Vagina (tissue), 2 donors: Measurements from ENCODE around the gene ZNF2. TPM values are rescaled to one million over a fixed set of nuclear protein-coding genes. Genes with fewer than 3 reads are reported as not detected.
A peak's percentile ranks its signal among the peaks of the same experiment; 100 is the strongest.

ENCODE experiments used
- DNase-seq, 2 donors: peaks; one replicate each; pipeline ENCODE4 v3.0.0-alpha.2; 2017; ENCODE audit errors: extremely low spot score in 2 of 2
- H3K27ac ChIP-seq: fragments of 200-600 bp; sonication (generic); one replicate; pipeline ENCODE4 v1.5.1; 2019
- H3K27me3 ChIP-seq: fragments of 200-600 bp; sonication (generic); one replicate; pipeline ENCODE4 v1.5.1; 2019
- H3K36me3 ChIP-seq, 2 donors: fragments of 200-600 bp; sonication (generic); one replicate each; pipeline ENCODE4 v1.5.1; 2017 to 2019
- H3K4me1 ChIP-seq: fragments of 200-600 bp; sonication (generic); one replicate; pipeline ENCODE4 v1.5.1; 2019
- H3K4me3 ChIP-seq, 2 donors: fragments of 200-600 bp; sonication (generic); 1 replicate in 1 of 2; 2 replicates in 1 of 2; pipeline ENCODE4 v1.5.1; 2016 to 2019
- H3K9me3 ChIP-seq: fragments of 200-600 bp; sonication (generic); one replicate; pipeline ENCODE4 v1.5.1; 2019
- POLR2A ChIP-seq, 2 donors: fragments of 450-650 bp; IDR thresholded peaks; one replicate each; pipeline ENCODE4 v1.6.1; 2017; ENCODE audit warnings: antibody characterized with exemption in 2 of 2, mild to moderate bottlenecking in 2 of 2, moderate library complexity in 2 of 2
- POLR2AphosphoS5 ChIP-seq, 2 donors: sonication (generic); formaldehyde crosslinking; IDR thresholded peaks; one replicate each; pipeline ENCODE4 v1.9.0; 2017; ENCODE audit warnings: antibody characterized with exemption in 2 of 2, mild to moderate bottlenecking in 2 of 2, low read depth in 1 of 2; ENCODE audit not compliant: insufficient read depth in 1 of 2
- intact Hi-C: fragments of 100-400 bp; cut with DNase I; formaldehyde crosslinking; loops from one replicate; pipeline ENCODE4 v1.15.1; 2023
- total RNA-seq: library from RNA; depleted of rRNA; stranded (reverse); fragments of >200 nt; gene quantifications from one replicate; pipeline ENCODE4 v1.2.3, GENCODE V29; 2016
- TF ChIP-seq, protein P1 (sequence below), 3 experiments: fragments of 450-650 bp in 2 of 3; fragments of 200-600 bp in 1 of 3; sonication (generic) in 1 of 3; IDR thresholded peaks; one replicate each; pipeline ENCODE4 v1.5.1; 2017 to 2019; ENCODE audit warnings: antibody characterized with exemption in 3 of 3, mild to moderate bottlenecking in 2 of 3, moderate library complexity in 2 of 3

ZNF2 gene
- total RNA-seq, 1 donor from 2014 or later: 4.2 TPM

- H3K36me3 ChIP-seq: peaks cover 2 to 31% of the 10 kb centered on the region in 2 donors
- no peaks in the 10 kb centered on the region for H3K27me3 ChIP-seq
- peaks cover 22% of the 10 kb centered on the region for H3K4me1 ChIP-seq
- H3K4me3 ChIP-seq: peak overlapping the region; percentile 62 to 69
- peaks cover 14% of the 10 kb centered on the region for H3K9me3 ChIP-seq
- H3K27ac ChIP-seq: no peak overlapping the region
- TF ChIP-seq POLR2AphosphoS5 (IDR thresholded peaks at IDR 0.05; ENCODE audit: insufficient read depth in 1 of 2, low read depth in 1 of 2) (no peak), POLR2A (IDR thresholded peaks at IDR 0.05) (no peak)
- TF ChIP-seq, protein P1, sequence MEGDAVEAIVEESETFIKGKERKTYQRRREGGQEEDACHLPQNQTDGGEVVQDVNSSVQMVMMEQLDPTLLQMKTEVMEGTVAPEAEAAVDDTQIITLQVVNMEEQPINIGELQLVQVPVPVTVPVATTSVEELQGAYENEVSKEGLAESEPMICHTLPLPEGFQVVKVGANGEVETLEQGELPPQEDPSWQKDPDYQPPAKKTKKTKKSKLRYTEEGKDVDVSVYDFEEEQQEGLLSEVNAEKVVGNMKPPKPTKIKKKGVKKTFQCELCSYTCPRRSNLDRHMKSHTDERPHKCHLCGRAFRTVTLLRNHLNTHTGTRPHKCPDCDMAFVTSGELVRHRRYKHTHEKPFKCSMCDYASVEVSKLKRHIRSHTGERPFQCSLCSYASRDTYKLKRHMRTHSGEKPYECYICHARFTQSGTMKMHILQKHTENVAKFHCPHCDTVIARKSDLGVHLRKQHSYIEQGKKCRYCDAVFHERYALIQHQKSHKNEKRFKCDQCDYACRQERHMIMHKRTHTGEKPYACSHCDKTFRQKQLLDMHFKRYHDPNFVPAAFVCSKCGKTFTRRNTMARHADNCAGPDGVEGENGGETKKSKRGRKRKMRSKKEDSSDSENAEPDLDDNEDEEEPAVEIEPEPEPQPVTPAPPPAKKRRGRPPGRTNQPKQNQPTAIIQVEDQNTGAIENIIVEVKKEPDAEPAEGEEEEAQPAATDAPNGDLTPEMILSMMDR (IDR thresholded peaks at IDR 0.05): no peak
- intact Hi-C loops: no loop called here
- no peak for DNase-seq
Observed at GRCh38 chr2:95208106-95208505, 42.5 kb downstream of the ZNF2 start.

- TF ChIP-seq POLR2A (IDR thresholded peaks at IDR 0.05): no peak
- TF ChIP-seq, protein P1 (IDR thresholded peaks at IDR 0.05): no peak
- no peak for TF ChIP-seq POLR2AphosphoS5 (IDR thresholded peaks at IDR 0.05; ENCODE audit: insufficient read depth in 1 of 2, low read depth in 1 of 2)
- Histone ChIP-seq H3K36me3 (peaks cover 4 to 80% of the 10 kb centered on the region in 2 donors), H3K27me3 (no peaks in the 10 kb centered on the region), H3K9me3 (peaks cover 63% of the 10 kb centered on the region), H3K4me1 (no peaks in the 10 kb centered on the region), H3K27ac (no peak overlapping the region), H3K4me3 (no peak overlapping the region)
- no peak for DNase-seq
- intact Hi-C loops: loop anchor here (5.0 kb wide), 1 partner anchor 77 kb away; no protein-coding TSS in a partner anchor
Observed at GRCh38 chr2:95215018-95215612, 49.5 kb downstream of the ZNF2 start.

DNA sequence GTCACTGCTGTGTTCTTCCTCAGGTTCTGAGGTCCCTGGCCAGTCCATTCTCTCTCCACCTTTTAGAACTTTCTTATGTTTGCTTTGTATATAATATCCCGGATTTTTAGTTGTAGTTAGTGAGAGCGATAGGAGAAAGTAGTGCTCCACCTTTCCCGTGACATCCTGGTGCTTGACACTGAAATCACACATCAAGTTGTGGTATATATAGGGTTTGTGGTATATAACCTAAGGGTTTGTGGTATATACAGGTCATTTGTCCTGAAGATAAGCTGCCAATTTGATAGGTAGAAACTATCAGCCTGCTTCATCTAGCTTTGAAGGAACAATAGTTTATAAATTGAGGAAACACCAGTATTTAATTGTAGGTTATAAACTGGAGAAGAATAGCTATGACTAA lies 54.8 kb downstream of the ZNF2 start:
- no peak for DNase-seq
- no peaks in the 10 kb centered on the region for H3K4me1 ChIP-seq
- H3K4me3 ChIP-seq: no peak overlapping the region
- H3K27me3 ChIP-seq: no peaks in the 10 kb centered on the region
- TF ChIP-seq POLR2A (IDR thresholded peaks at IDR 0.05) (no peak), POLR2AphosphoS5 (IDR thresholded peaks at IDR 0.05; ENCODE audit: insufficient read depth in 1 of 2, low read depth in 1 of 2) (no peak)
- TF ChIP-seq, protein P1 (IDR thresholded peaks at IDR 0.05): no peak
- no peak overlapping the region for H3K27ac ChIP-seq
- intact Hi-C loops: no loop called here
- H3K9me3 ChIP-seq: peaks cover 51% of the 10 kb centered on the region
- H3K36me3 ChIP-seq: peaks cover 0 to 38% of the 10 kb centered on the region in 2 donors

DNA sequence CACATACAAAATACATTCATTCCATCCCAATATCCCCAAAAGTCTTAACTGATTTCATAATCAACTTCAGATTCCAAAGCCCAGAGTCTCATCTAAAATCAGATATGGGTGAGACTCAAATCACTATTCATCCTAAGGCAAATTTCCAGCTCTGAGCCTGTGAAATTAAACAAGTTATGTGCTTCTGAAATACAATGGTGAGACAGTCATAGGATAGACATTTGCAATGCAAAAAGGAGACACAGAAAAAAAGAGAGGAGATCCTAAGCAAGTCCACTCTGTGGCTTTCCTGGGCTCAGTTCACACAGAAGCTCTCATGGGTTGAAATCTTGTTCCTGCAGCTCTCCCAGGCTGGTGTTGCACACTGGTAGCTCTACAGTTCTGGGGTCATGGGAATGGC lies 60.0 kb downstream of the ZNF2 start:
- Histone ChIP-seq H3K9me3 (peaks cover 19% of the 10 kb centered on the region), H3K36me3 (peaks cover 0 to 6% of the 10 kb centered on the region in 2 donors)
- intact Hi-C loops: no loop called here

DNA sequence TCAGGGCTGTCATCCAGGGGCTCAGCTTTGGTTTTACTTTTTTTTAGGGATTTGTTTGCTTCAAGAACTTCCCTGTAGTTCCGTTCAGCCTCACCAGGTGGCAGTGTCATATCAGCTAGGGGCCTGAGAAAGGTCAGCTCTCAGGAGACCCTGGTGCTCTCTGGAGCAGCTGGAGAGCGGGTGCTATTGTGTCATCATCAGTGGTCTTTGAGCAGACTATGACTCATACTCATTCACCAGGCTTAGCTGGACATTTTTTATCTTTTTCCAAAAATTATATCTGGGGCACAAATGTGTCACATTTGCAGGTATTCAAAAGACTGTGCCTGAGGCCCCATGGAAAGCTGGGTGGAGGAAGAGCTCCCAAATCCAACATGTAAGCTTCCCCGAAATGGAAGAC lies 66.1 kb downstream of the ZNF2 start:
- no peak overlapping the region for H3K27ac ChIP-seq
- no peaks in the 10 kb centered on the region for H3K4me1 ChIP-seq
- no peaks in the 10 kb centered on the region for H3K27me3 ChIP-seq
- no peaks in the 10 kb centered on the region for H3K9me3 ChIP-seq
- intact Hi-C loops: no loop called here
- DNase-seq: no peak
- H3K4me3 ChIP-seq: no peak overlapping the region
- TF ChIP-seq POLR2A (IDR thresholded peaks at IDR 0.05): no peak
- TF ChIP-seq, protein P1 (IDR thresholded peaks at IDR 0.05): peak in 2 of 3 experiments; percentile 19 to 31
- TF ChIP-seq POLR2AphosphoS5 (IDR thresholded peaks at IDR 0.05; ENCODE audit: insufficient read depth in 1 of 2, low read depth in 1 of 2): no peak
- no peaks in the 10 kb centered on the region for H3K36me3 ChIP-seq

More for the DNA sequence above, 60.0 kb downstream of the ZNF2 start:
- no peak overlapping the region for H3K27ac ChIP-seq
- no peak for TF ChIP-seq POLR2AphosphoS5 (IDR thresholded peaks at IDR 0.05; ENCODE audit: insufficient read depth in 1 of 2, low read depth in 1 of 2)
- TF ChIP-seq POLR2A (IDR thresholded peaks at IDR 0.05): no peak
- TF ChIP-seq, protein P1 (IDR thresholded peaks at IDR 0.05): no peak
- no peaks in the 10 kb centered on the region for H3K27me3 ChIP-seq
- no peak overlapping the region for H3K4me3 ChIP-seq
- DNase-seq: no peak
- H3K4me1 ChIP-seq: no peaks in the 10 kb centered on the region
